Activated CD4-positive, alpha-beta memory T cell treated with anti-CD3 and anti-CD28 coated beads for 36 hours (primary cell): ENCODE measurements around the gene MBD5. TPM values are rescaled to one million over a fixed set of nuclear protein-coding genes. Genes with fewer than 3 reads are reported as not detected.

Source experiments
- CTCF ChIA-PET: fragments of 350-600 bp; sonication (Branson Sonifier 250); formaldehyde crosslinking; loops from one replicate; lab custom pipeline; 2021; ENCODE audit warnings: antibody characterized with exemption, inconsistent platforms; lab: Charles Lee
- POLR2A ChIA-PET: fragments of 350-600 bp; sonication (Branson Sonifier 250); formaldehyde crosslinking; loops from one replicate; lab custom pipeline; 2021; ENCODE audit warnings: antibody characterized with exemption; lab: Charles Lee
- DNase-seq: peaks from one replicate; pipeline ENCODE4 v3.0.0-alpha.2; 2020
- H3K27ac Mint-ChIP-seq: one replicate; pipeline ENCODE4 v1.8.0; 2021; ENCODE audit warnings: mixed read lengths
- H3K27me3 Mint-ChIP-seq: one replicate; pipeline ENCODE4 v1.8.0; 2021; ENCODE audit warnings: mixed read lengths
- H3K36me3 Mint-ChIP-seq: one replicate; pipeline ENCODE4 v1.8.0; 2021; ENCODE audit warnings: mixed read lengths
- H3K4me1 Mint-ChIP-seq: one replicate; pipeline ENCODE4 v1.8.0; 2021; ENCODE audit warnings: low read depth, mixed read lengths
- H3K4me3 Mint-ChIP-seq: one replicate; pipeline ENCODE4 v1.8.0; 2021; ENCODE audit warnings: mild to moderate bottlenecking, mixed read lengths
- H3K9me3 Mint-ChIP-seq: one replicate; pipeline ENCODE4 v1.8.0; 2021; ENCODE audit warnings: mixed read lengths
- intact Hi-C: fragments of 100-400 bp; cut with micrococcal nuclease; formaldehyde crosslinking; loops from one replicate; pipeline ENCODE4 v1.15.1; 2023
- total RNA-seq, 2 experiments: library from RNA; stranded (reverse); gene quantifications; one replicate each; pipeline ENCODE4 v1.2.3, GENCODE V29; 2021

Gene MBD5
- total RNA-seq, 2 experiments from 2014 or later, result 17.6 to 19.1 TPM

- Mint-ChIP-seq H3K36me3 (peaks cover 8% of the 10 kb centered on the region), H3K9me3 (no peaks in the 10 kb centered on the region), H3K4me1 (peaks cover 1% of the 10 kb centered on the region), H3K27me3 (no peaks in the 10 kb centered on the region), H3K27ac (no peak overlapping the region), H3K4me3 (no peak overlapping the region)
- intact Hi-C loops, result no loop called here
- DNase-seq, result no peak
- ChIA-PET CTCF (no interaction called here), POLR2A (no interaction called here)
Measured at GRCh38 chr2:148292431-148292830, 271.5 kb downstream of the MBD5 start.

DNA sequence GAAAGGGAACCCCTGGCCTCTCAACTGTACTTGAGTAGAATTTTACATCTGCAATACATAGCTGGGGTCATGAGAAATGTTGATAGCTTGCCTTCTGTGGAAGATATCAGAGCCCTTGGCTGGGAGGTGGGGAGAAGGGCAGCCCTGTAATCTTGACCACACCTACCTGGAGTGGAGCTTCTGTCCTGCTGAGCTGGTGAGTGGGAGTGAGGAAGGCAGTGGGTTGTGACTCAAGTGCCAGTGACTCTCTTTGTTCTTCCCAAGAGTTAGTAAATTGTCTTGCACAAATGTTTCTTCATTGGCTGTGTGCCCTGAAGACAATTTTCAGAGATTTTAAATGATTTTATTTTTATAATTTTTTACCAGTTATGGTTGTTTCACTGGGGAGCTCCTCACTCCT, 277.3 kb downstream of the MBD5 start:
- H3K27ac Mint-ChIP-seq, result no peak overlapping the region
- POLR2A ChIA-PET, result no interaction called here
- intact Hi-C loops, result no loop called here
- peaks cover 1% of the 10 kb centered on the region for H3K4me1 Mint-ChIP-seq
- no peak overlapping the region for H3K4me3 Mint-ChIP-seq
- CTCF ChIA-PET, result no interaction called here
- H3K9me3 Mint-ChIP-seq, result no peaks in the 10 kb centered on the region
- no peak for DNase-seq
- H3K27me3 Mint-ChIP-seq, result no peaks in the 10 kb centered on the region
- peaks cover 7% of the 10 kb centered on the region for H3K36me3 Mint-ChIP-seq

DNA sequence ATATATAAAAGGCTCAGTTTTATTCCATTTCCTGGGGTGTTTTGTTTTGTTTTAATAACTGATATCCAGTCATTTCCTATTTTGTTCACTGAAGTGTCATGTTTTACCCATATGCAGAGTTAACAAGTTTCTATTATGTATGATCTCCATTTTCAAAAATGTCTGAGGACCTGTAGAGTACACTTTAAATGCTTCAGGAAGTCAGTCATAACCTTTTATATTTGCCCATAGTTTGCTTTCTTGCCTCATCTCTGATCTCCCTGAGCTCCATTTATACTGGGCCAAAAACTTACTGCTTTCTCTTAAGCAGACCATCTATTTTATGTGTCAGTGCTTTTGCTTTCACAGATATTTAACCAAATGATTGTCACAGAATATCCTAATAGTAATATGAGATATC, 278.7 kb downstream of the MBD5 start:
- POLR2A ChIA-PET, result no interaction called here

DNA sequence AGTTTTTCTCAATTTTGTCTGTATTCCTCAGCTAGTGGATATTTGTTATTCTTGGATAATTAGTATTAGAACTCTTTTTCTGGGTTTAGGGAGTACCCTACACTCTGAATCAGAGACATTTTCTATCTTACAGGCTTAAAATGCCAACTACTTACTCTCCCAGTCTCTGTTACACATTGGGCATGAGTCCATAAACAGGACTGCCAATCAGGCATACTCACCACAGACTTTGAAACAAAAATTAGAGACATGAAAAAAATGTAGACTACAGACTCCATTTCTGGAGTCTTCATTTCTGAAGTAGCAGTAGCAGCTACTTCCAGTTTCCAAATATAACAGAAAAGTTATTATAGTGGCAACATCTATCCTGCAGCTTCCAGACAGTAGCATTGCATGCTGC, 279.7 kb downstream of the MBD5 start:
- Mint-ChIP-seq H3K4me3 (no peak overlapping the region), H3K36me3 (peaks cover 5% of the 10 kb centered on the region), H3K27ac (no peak overlapping the region), H3K27me3 (no peaks in the 10 kb centered on the region), H3K4me1 (no peaks in the 10 kb centered on the region), H3K9me3 (no peaks in the 10 kb centered on the region)
- intact Hi-C loops, result no loop called here
- ChIA-PET CTCF (no interaction called here), POLR2A (no interaction called here)
- no peak for DNase-seq

More for the DNA sequence above, 278.7 kb downstream of the MBD5 start:
- Mint-ChIP-seq H3K27me3 (no peaks in the 10 kb centered on the region), H3K27ac (no peak overlapping the region), H3K4me3 (no peak overlapping the region), H3K4me1 (no peaks in the 10 kb centered on the region), H3K36me3 (peaks cover 7% of the 10 kb centered on the region), H3K9me3 (no peaks in the 10 kb centered on the region)
- DNase-seq, result no peak
- CTCF ChIA-PET, result no interaction called here
- intact Hi-C loops, result no loop called here

GRCh38 chr2:148301362-148301761, 280.5 kb downstream of the MBD5 start:
- ChIA-PET CTCF (interaction anchor here (0.6 kb wide), 1 partner anchor 687 kb away, joined by 4 read pairs; no protein-coding TSS in a partner anchor), POLR2A (no interaction called here)
- intact Hi-C loops, result no loop called here
- Mint-ChIP-seq H3K9me3 (no peaks in the 10 kb centered on the region), H3K27ac (no peak overlapping the region), H3K4me3 (no peak overlapping the region), H3K4me1 (no peaks in the 10 kb centered on the region), H3K36me3 (no peaks in the 10 kb centered on the region), H3K27me3 (no peaks in the 10 kb centered on the region)
- no peak for DNase-seq

GRCh38 chr2:148302526-148302925, 281.6 kb downstream of the MBD5 start:
- H3K9me3 Mint-ChIP-seq, result no peaks in the 10 kb centered on the region
- CTCF ChIA-PET, result no interaction called here

DNA sequence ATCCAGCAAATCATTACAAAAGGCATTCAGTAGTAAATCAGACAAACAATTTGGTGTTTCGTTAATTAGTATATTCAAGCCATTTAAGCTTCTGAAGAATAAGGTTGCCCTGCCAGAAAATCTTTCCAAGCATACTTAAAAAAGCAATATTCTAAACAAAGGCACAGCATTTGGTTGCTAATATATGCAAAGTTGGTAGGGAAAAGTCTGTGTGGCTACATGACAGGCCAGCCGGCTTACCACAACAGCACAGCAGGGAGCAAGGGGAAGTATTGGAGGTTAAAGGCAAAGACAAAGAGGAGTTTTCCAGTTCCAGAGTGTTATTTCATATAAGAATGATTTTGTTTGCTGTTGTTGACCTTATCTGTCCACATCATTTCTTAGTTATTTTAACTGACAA, 282.3 kb downstream of the MBD5 start:
- peaks cover 2% of the 10 kb centered on the region for H3K9me3 Mint-ChIP-seq
- no peaks in the 10 kb centered on the region for H3K27me3 Mint-ChIP-seq
- no peaks in the 10 kb centered on the region for H3K36me3 Mint-ChIP-seq
- no peaks in the 10 kb centered on the region for H3K4me1 Mint-ChIP-seq
- H3K4me3 Mint-ChIP-seq, result no peak overlapping the region
- DNase-seq, result no peak
- CTCF ChIA-PET, result no interaction called here
- POLR2A ChIA-PET, result interaction anchor here (0.6 kb wide), 1 partner anchor 101 kb away, joined by 3 read pairs; no protein-coding TSS in a partner anchor
- no peak overlapping the region for H3K27ac Mint-ChIP-seq
- intact Hi-C loops, result no loop called here

More at GRCh38 chr2:148302526-148302925, 281.6 kb downstream of the MBD5 start:
- Mint-ChIP-seq H3K27me3 (no peaks in the 10 kb centered on the region), H3K27ac (no peak overlapping the region), H3K4me3 (no peak overlapping the region), H3K4me1 (no peaks in the 10 kb centered on the region), H3K36me3 (no peaks in the 10 kb centered on the region)
- POLR2A ChIA-PET, result no interaction called here
- no peak for DNase-seq
- intact Hi-C loops, result no loop called here

DNA sequence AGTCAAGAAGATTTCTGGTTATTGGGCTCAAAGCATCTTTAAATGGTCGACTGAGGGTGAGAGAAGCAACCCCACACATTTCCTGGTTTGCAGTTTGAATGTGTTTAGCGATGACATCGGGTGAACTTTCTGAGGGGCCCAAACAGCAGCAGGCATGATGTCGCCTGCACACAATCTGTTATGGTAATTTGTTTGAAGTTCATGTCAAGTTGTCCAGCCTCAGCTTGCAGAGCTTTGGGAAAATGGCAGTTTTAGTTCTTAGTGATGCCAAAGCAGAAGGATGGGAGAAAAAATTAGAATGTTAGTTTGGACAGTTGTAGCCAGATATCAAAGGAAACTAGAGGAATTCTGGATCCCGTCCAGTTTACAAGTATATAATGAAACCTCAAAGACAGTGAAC, 284.6 kb downstream of the MBD5 start:
- peaks cover 5% of the 10 kb centered on the region for H3K9me3 Mint-ChIP-seq
- no peak overlapping the region for H3K27ac Mint-ChIP-seq
- DNase-seq, result no peak
- no peaks in the 10 kb centered on the region for H3K4me1 Mint-ChIP-seq
- ChIA-PET CTCF (no interaction called here), POLR2A (no interaction called here)
- peaks cover 3% of the 10 kb centered on the region for H3K36me3 Mint-ChIP-seq
- H3K4me3 Mint-ChIP-seq, result no peak overlapping the region
- intact Hi-C loops, result no loop called here
- no peaks in the 10 kb centered on the region for H3K27me3 Mint-ChIP-seq

- no peak for DNase-seq
- intact Hi-C loops, result no loop called here
- H3K36me3 Mint-ChIP-seq, result peaks cover 3% of the 10 kb centered on the region
- peaks cover 5% of the 10 kb centered on the region for H3K9me3 Mint-ChIP-seq
- no peak overlapping the region for H3K27ac Mint-ChIP-seq
- peaks cover 2% of the 10 kb centered on the region for H3K4me1 Mint-ChIP-seq
- no peaks in the 10 kb centered on the region for H3K27me3 Mint-ChIP-seq
- ChIA-PET CTCF (no interaction called here), POLR2A (no interaction called here)
- no peak overlapping the region for H3K4me3 Mint-ChIP-seq
Measured at GRCh38 chr2:148306027-148306426, 285.1 kb downstream of the MBD5 start.

DNA sequence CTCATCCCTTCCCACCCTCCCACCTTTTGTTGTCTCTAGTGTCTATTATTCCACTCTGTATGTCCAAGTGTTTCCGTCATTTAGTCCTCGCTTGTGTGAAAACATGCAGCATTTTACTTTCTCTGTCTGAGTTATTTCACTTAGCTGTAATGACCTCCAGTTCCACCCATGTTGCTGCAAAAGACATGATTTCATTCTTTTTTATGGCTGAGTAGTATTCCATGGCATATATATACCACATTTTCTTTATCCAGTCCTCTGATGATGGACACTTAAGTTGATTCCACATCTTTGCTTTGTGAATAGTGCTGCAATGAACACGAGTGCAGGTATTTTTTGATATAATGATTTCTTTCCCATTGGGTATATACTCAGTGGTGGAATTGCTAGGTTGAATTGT, 296.7 kb downstream of the MBD5 start:
- peaks cover 13% of the 10 kb centered on the region for H3K36me3 Mint-ChIP-seq
- DNase-seq, result no peak
- CTCF ChIA-PET, result no interaction called here
- no peaks in the 10 kb centered on the region for H3K4me1 Mint-ChIP-seq
- H3K27ac Mint-ChIP-seq, result no peak overlapping the region
- no peaks in the 10 kb centered on the region for H3K27me3 Mint-ChIP-seq
- intact Hi-C loops, result no loop called here
- H3K4me3 Mint-ChIP-seq, result no peak overlapping the region
- H3K9me3 Mint-ChIP-seq, result peaks cover 4% of the 10 kb centered on the region
- POLR2A ChIA-PET, result no interaction called here

DNA sequence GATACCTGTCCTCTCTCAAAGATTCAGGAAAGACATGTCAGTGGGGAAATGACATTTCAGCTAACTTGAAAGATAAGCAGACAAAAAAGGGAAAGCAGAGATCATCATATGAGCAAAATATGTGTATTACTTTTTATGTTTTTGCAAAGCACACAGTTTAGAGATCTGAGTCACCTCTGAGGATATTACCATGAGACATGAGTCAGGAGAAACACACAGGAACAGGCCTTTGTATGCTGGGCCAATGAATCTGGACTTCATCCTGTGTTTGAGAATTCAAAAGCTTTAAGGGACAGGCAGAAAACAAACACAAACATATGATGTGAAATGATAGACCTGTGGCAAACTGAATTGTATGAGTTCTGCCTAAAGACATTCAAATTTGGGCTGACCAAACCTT, 317.6 kb downstream of the MBD5 start:
- Mint-ChIP-seq H3K27me3 (no peaks in the 10 kb centered on the region), H3K27ac (no peak overlapping the region), H3K4me1 (peaks cover 3% of the 10 kb centered on the region), H3K9me3 (peaks cover 10% of the 10 kb centered on the region), H3K36me3 (peaks cover 22% of the 10 kb centered on the region), H3K4me3 (no peak overlapping the region)
- DNase-seq, result no peak
- ChIA-PET CTCF (interaction anchor here (1.3 kb wide), 1 partner anchor 171 kb away, joined by 3 read pairs; no protein-coding TSS in a partner anchor), POLR2A (no interaction called here)
- intact Hi-C loops, result no loop called here

DNA sequence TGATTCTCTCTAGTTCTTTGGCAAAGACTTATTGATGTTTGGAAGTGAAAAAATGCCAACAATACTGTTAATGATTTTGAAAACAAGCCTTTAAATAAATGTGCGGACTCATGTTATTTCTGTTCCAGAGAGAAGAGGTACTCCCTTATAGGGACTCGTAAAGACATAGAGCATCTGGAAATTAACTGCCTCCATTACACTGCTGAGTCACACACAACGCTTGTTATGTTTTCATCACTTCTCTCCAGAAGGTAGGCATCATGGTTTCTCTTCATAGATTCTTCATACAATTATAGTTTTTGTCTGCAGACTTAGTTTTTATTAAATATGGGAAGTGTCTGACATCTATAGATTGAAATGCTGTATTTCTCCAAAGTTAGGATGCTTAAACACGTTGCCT, 321.2 kb downstream of the MBD5 start:
- CTCF ChIA-PET, result no interaction called here
- no peak for DNase-seq
- POLR2A ChIA-PET, result no interaction called here
- Mint-ChIP-seq H3K4me1 (peaks cover 6% of the 10 kb centered on the region), H3K4me3 (no peak overlapping the region), H3K36me3 (peaks cover 25% of the 10 kb centered on the region), H3K27ac (no peak overlapping the region), H3K27me3 (no peaks in the 10 kb centered on the region), H3K9me3 (peaks cover 11% of the 10 kb centered on the region)
- intact Hi-C loops, result no loop called here

DNA sequence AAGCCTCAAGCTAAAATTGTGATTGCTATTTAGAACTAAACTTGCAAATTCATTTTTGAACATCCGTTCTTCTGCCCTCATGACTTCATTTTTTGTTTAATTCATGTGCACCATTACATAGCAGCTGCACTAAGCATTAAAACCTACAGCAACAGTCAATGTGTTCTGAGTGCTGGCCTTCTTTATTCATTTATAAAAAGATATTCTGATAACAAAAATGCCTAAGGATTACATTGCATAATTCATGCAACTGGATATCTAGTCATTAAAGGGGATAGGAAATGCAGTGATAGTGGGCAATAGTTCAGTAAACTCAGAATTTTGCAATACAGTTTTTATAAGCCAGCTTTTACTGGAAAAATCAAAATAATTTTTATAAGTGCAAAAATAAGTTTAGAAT, 329.3 kb downstream of the MBD5 start:
- H3K9me3 Mint-ChIP-seq, result peaks cover 20% of the 10 kb centered on the region
- peaks cover 2% of the 10 kb centered on the region for H3K4me1 Mint-ChIP-seq
- ChIA-PET CTCF (interaction anchor here (1.2 kb wide), 1 partner anchor 159 kb away, joined by 3 read pairs; no protein-coding TSS in a partner anchor), POLR2A (no interaction called here)
- intact Hi-C loops, result no loop called here
- no peak for DNase-seq
- no peak overlapping the region for H3K27ac Mint-ChIP-seq
- peaks cover 24% of the 10 kb centered on the region for H3K36me3 Mint-ChIP-seq
- no peaks in the 10 kb centered on the region for H3K27me3 Mint-ChIP-seq
- no peak overlapping the region for H3K4me3 Mint-ChIP-seq
